Stimulated activated naive CD8-positive, alpha-beta T cell treated with anti-CD3 and anti-CD28 coated beads, Interleukin-15, Interleukin-2, amounts not matched to agents 100 ng/mL and 50 ng/mL, for 24 hours (primary cell): ENCODE measurements around the gene NEUROD2.
"Not testable (repeated sequence)": the region's sequence is repeated elsewhere in the genome, so short reads cannot be mapped to it uniquely, and the experiment has no call there.

ENCODE experiments used
- H3K27ac Mint-ChIP-seq: one replicate; pipeline ENCODE4 v1.8.0; 2021; ENCODE audit warnings: mild to moderate bottlenecking, mixed read lengths
- H3K27me3 Mint-ChIP-seq: one replicate; pipeline ENCODE4 v1.8.0; 2021; ENCODE audit warnings: mixed read lengths
- H3K36me3 Mint-ChIP-seq: one replicate; pipeline ENCODE4 v1.8.0; 2021; ENCODE audit warnings: low read depth, mixed read lengths
- H3K4me1 Mint-ChIP-seq: one replicate; pipeline ENCODE4 v1.8.0; 2021; ENCODE audit warnings: low read depth, mixed read lengths
- H3K4me3 Mint-ChIP-seq: one replicate; pipeline ENCODE4 v1.8.0; 2021; ENCODE audit warnings: mild to moderate bottlenecking, mixed read lengths
- H3K9me3 Mint-ChIP-seq: one replicate; pipeline ENCODE4 v1.8.0; 2021; ENCODE audit warnings: mixed read lengths

The NEUROD2 gene

GRCh38 chr17:39595928-39596510, 11.7 kb downstream of the NEUROD2 start:
- Mint-ChIP-seq H3K9me3 (no peaks in the 10 kb centered on the region), H3K27me3 (peaks cover 84% of the 10 kb centered on the region), H3K36me3 (no peaks in the 10 kb centered on the region), H3K27ac (no peak overlapping the region), H3K4me1 (peaks cover 13% of the 10 kb centered on the region), H3K4me3 (no peak overlapping the region)

DNA sequence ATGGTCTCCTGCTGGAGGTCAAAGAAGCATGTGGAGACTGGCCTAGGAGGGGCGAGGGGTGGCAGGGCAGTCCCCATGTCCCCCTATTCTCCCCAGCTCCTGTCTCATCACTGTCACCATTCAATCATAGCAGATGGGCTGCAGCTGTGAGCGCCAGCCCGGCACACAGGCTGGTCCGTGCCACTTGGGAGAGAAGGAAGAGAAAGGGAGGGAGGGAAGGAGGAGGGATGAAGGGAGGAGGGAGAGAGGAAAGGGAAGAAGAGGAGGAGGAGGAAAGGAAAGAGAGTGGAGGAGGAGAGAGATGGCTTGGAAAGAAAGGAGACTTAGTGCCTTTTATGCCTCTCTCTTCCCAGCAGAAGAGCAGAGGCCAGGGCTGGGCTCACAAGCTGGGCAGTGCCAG, 12.4 kb downstream of the NEUROD2 start:
- no peaks in the 10 kb centered on the region for H3K36me3 Mint-ChIP-seq
- H3K27me3 Mint-ChIP-seq, result peaks cover 77% of the 10 kb centered on the region
- no peaks in the 10 kb centered on the region for H3K9me3 Mint-ChIP-seq
- no peak overlapping the region for H3K27ac Mint-ChIP-seq
- H3K4me1 Mint-ChIP-seq, result peaks cover 13% of the 10 kb centered on the region
- no peak overlapping the region for H3K4me3 Mint-ChIP-seq

DNA sequence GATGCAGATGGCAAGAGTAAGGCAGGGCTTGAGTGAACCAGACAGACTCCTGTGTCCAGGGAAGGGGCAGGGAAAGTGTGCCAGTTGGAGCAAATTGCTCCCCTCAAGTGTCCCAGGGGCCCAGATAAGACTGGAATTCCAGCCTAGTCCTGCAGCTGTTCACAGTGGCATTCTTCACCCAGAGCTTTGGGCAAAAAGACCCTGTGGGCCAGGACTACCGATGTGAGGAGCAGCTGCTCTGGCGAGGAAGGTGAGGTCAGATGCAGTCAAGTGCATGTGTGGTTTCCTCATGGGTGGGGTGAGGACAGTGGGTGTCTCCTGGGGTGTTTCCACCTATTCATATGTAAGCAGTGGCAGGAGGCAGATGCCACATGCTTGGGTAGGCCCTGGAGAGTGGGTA, 14.3 kb downstream of the NEUROD2 start:
- H3K9me3 Mint-ChIP-seq, result no peaks in the 10 kb centered on the region
- no peak overlapping the region for H3K4me3 Mint-ChIP-seq
- H3K27me3 Mint-ChIP-seq, result peaks cover 74% of the 10 kb centered on the region
- H3K36me3 Mint-ChIP-seq, result no peaks in the 10 kb centered on the region
- H3K27ac Mint-ChIP-seq, result no peak overlapping the region
- H3K4me1 Mint-ChIP-seq, result peaks cover 12% of the 10 kb centered on the region

DNA sequence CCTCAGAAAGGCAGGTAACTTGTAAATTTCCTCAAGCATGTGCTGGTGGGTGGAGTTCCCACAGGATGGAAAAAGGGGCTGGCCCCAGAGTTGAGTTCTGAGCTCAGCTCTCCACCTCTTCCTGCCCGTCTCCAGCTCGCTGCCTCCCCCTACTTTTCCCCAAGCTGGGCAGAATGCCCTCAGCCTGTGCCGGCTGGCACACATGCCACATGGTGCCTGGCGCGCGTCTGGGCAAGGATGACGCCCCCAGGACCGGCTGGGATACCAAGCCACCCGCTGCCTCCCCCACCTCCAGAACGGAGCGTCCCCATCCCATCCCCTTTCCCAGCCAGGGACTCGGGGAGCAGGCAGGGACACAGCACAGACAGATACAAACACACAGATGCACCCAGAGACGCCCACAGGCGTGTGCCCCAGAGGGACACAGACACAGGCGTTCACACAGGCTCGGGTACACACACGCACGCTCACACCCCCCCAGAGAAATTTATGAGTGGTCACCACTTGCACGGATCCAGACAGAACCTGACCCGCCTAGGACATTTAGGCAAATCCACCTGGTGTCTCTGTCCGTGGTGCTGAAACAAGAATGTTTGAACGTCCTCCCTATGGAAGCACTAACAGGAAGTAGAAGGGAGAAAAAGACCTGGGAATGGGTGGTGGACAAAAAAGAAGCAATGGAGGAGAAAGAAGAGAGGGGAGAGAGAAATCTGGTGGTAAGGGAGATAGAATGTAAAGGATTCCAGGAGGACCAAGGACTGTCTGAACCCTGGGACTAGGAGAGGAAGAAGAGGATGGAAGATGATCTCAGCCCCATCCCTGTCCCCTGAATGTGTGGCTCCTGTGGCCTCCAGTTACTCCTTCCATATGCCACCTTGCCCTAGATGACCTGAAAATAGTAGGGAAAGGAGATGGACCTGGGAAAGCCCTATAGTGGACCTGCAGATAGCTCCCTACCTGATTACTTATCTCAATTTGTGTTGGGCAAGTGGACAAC, 15.5 kb downstream of the NEUROD2 start:
- Mint-ChIP-seq H3K4me1 (peaks cover 4% of the 10 kb centered on the region), H3K4me3 (no peak overlapping the region), H3K36me3 (no peaks in the 10 kb centered on the region), H3K9me3 (no peaks in the 10 kb centered on the region), H3K27me3 (peaks cover 65% of the 10 kb centered on the region), H3K27ac (no peak overlapping the region)

- H3K36me3 Mint-ChIP-seq, H3K4me1 Mint-ChIP-seq, H3K9me3 Mint-ChIP-seq, H3K4me3 Mint-ChIP-seq, H3K27ac Mint-ChIP-seq: not testable (repeated sequence)
- H3K27me3 Mint-ChIP-seq, result peaks cover 47% of the 10 kb centered on the region
Measured at GRCh38 chr17:39590180-39590579, 17.5 kb downstream of the NEUROD2 start.

DNA sequence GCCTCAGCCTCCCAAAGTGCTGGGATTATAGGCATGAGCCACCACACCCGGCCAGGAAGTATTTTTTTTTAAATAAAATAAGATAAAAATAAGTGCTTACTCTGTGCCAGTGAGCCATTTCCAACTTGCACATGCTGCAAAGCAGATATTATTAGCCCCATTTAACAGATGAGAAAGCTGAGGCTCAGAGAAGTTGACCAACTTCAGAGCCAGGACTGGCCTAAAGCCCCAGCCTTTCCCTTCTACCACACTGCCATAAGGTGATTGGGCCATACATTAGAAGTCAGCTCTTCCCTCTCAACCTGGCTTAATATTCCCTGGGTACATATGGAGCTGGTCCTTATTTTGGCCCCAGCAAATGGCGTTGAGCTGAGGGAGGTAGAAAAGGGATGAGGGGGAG, 25.1 kb downstream of the NEUROD2 start:
- H3K36me3 Mint-ChIP-seq, result no peaks in the 10 kb centered on the region
- H3K4me1 Mint-ChIP-seq, result no peaks in the 10 kb centered on the region
- no peak overlapping the region for H3K27ac Mint-ChIP-seq
- H3K27me3 Mint-ChIP-seq, result peaks cover 3% of the 10 kb centered on the region
- no peak overlapping the region for H3K4me3 Mint-ChIP-seq
- no peaks in the 10 kb centered on the region for H3K9me3 Mint-ChIP-seq

DNA sequence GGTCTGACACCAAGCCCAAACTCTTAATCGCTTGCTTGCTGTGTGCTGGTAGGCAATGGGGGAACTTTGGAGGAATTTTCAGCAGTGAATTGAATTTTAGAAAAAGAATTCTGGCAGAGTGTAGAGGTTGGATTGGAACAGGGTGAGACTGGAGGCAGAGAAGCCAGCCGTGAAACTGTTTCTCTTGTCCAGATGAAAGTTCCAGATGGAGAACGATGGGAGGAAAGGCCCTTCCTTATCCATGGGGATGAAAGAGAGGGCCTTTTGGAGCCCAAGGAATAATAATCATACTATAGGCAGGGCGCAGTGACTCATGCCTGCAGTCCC, 26.0 kb downstream of the NEUROD2 start:
- Mint-ChIP-seq H3K36me3 (no peaks in the 10 kb centered on the region), H3K4me3 (no peak overlapping the region), H3K27me3 (peaks cover under 1% of the 10 kb centered on the region), H3K27ac (no peak overlapping the region), H3K4me1 (no peaks in the 10 kb centered on the region), H3K9me3 (no peaks in the 10 kb centered on the region)

DNA sequence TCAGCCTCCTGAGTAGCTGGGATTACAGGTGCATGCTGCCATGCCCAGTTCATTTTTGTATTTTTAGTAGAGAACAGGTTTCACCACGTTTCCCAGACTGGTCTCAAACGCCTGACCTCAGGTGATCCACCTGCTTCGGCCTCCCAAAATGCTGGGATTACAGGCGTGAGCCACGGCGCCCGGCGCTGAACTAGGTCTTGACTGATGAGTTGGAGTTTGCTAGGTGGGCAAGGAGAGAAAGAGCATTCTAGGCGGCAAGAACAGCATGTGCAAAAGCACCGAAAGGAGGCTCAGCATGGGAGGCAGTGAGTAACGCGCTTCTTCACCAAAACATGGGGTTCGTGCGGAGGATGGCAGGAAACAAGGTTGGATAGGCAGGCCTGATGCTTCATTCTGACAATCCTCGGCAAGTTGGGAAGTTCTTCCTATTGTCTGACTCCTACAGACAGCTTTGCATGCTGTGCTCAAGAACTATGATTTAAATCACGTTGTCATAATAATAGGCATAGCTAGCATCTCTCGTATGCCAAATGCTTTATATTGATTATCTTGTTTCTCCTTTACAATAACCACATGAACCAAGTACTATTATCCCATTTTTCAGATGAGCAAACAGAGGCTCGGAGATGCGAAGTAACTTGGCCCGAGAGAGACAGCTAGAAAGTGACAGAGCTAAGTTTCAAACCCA, 26.5 kb downstream of the NEUROD2 start:
- H3K4me1 Mint-ChIP-seq, result no peaks in the 10 kb centered on the region
- no peaks in the 10 kb centered on the region for H3K9me3 Mint-ChIP-seq
- no peak overlapping the region for H3K27ac Mint-ChIP-seq
- H3K36me3 Mint-ChIP-seq, result no peaks in the 10 kb centered on the region
- no peaks in the 10 kb centered on the region for H3K27me3 Mint-ChIP-seq
- no peak overlapping the region for H3K4me3 Mint-ChIP-seq

GRCh38 chr17:39580082-39580468, 27.6 kb downstream of the NEUROD2 start:
- Mint-ChIP-seq H3K4me3 (no peak overlapping the region), H3K27ac (no peak overlapping the region), H3K4me1 (no peaks in the 10 kb centered on the region)

DNA sequence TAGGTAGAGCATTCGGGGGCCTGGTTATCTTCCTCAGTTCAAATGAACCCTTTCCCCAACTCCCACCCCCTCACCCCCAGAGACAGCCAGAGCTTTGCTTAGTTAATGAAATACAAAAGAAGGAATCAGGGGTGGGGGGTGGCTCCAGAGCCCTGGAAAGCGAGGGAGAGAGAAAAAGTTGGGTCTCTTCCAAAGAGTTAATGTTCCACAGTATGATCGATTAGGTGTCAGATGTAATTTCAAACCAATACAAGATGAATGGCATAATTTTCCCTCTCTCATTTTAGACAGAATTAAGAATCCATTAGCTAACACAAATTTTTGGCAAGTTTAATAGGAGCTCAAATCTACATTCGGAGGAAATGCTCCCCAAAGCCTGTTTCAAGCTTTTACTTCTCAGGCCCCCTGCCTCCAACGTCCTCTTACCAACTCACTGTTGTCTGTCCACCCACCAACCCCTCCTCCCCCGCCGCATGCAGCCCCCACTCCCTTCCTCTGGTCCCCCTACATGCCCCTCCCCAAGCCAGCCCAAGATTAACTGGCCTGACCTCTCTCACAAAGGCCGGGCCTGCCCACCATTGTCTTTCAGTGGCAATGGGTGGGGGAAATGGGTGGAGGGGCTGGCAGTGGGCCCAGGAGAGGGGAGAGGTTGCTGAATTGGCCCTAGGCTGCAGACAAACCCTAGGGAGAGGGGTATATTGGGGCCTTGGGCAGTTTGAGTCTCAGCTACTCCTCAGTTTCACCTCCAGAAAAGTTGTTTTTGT, 28.2 kb downstream of the NEUROD2 start:
- Mint-ChIP-seq H3K9me3 (no peaks in the 10 kb centered on the region), H3K27me3 (peaks cover 8% of the 10 kb centered on the region), H3K36me3 (no peaks in the 10 kb centered on the region), H3K4me3 (no peak overlapping the region), H3K4me1 (no peaks in the 10 kb centered on the region), H3K27ac (no peak overlapping the region)

More at GRCh38 chr17:39580082-39580468, 27.6 kb downstream of the NEUROD2 start:
- no peaks in the 10 kb centered on the region for H3K36me3 Mint-ChIP-seq
- H3K9me3 Mint-ChIP-seq, result no peaks in the 10 kb centered on the region
- peaks cover 3% of the 10 kb centered on the region for H3K27me3 Mint-ChIP-seq

GRCh38 chr17:39578272-39578671, 29.4 kb downstream of the NEUROD2 start:
- peaks cover 13% of the 10 kb centered on the region for H3K27me3 Mint-ChIP-seq
- H3K9me3 Mint-ChIP-seq, result no peaks in the 10 kb centered on the region
- peaks cover 3% of the 10 kb centered on the region for H3K4me1 Mint-ChIP-seq
- no peak overlapping the region for H3K27ac Mint-ChIP-seq
- no peaks in the 10 kb centered on the region for H3K36me3 Mint-ChIP-seq
- no peak overlapping the region for H3K4me3 Mint-ChIP-seq

DNA sequence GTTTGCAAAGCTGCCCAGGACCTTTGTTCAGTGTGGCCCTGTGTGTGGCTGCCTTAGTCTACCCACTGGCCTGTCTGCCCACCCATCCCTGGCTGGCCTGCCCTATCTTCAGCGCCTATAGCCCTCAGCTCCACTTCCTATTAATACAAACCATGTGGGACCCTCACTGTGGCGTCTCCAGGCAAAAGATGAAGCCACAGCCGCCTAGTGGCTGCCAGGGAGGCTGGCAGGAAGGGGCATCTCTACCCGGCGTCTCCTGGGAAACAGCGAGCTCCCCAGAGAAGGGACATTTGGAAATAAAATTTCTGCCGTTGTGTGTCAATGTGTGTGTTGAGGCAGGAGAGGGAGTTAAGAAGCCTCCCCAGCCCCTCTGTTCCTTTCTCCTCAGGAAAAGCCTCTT, 31.5 kb downstream of the NEUROD2 start:
- H3K27ac Mint-ChIP-seq, result no peak overlapping the region
- peaks cover 3% of the 10 kb centered on the region for H3K4me1 Mint-ChIP-seq
- H3K9me3 Mint-ChIP-seq, result peaks cover 1% of the 10 kb centered on the region
- peaks cover 13% of the 10 kb centered on the region for H3K27me3 Mint-ChIP-seq
- H3K36me3 Mint-ChIP-seq, result peaks cover 13% of the 10 kb centered on the region
- H3K4me3 Mint-ChIP-seq, result no peak overlapping the region

- H3K9me3 Mint-ChIP-seq, result peaks cover 4% of the 10 kb centered on the region
- H3K4me3 Mint-ChIP-seq, result peak overlapping the region; percentile 76
- H3K27me3 Mint-ChIP-seq, result peaks cover 13% of the 10 kb centered on the region
- H3K27ac Mint-ChIP-seq, result no peak overlapping the region
- H3K36me3 Mint-ChIP-seq, result peaks cover 34% of the 10 kb centered on the region
- peaks cover 3% of the 10 kb centered on the region for H3K4me1 Mint-ChIP-seq
Measured at GRCh38 chr17:39573447-39574298, 34.0 kb downstream of the NEUROD2 start.

- Mint-ChIP-seq H3K9me3 (peaks cover 4% of the 10 kb centered on the region), H3K27me3 (peaks cover 13% of the 10 kb centered on the region), H3K27ac (no peak overlapping the region), H3K36me3 (peaks cover 44% of the 10 kb centered on the region), H3K4me3 (no peak overlapping the region), H3K4me1 (peaks cover 3% of the 10 kb centered on the region)
Measured at GRCh38 chr17:39572121-39572520, 35.6 kb downstream of the NEUROD2 start.
